Upper lobe of left lung (tissue), 6 donors: ENCODE measurements around the gene ADGRD1. TPM values are rescaled to one million over a fixed set of nuclear protein-coding genes. Genes with fewer than 3 reads are reported as not detected.

ENCODE experiments used
- ATAC-seq, 2 donors: fragments of 200-7000 bp; cut with Tn5 transposase; one replicate each; pipeline ENCODE4 v1.9.1; 2022; ENCODE audit warnings: mild to moderate bottlenecking in 2 of 2, moderate library complexity in 2 of 2; ENCODE audit not compliant: low FRiP score in 2 of 2
- DNase-seq, 2 donors: peaks; one replicate each; pipeline ENCODE4 v3.0.0-alpha.2; 2019 to 2020
- H3K27ac ChIP-seq, 4 donors: fragments of 200-600 bp; sonication (generic); one replicate each; pipeline ENCODE4 v1.5.1; 2016 to 2019
- H3K27me3 ChIP-seq, 4 donors: fragments of 200-600 bp; sonication (generic); one replicate each; pipeline ENCODE4 v1.5.1; 2017 to 2019
- H3K36me3 ChIP-seq, 4 donors: fragments of 200-600 bp; sonication (generic); one replicate each; pipeline ENCODE4 v1.5.1; 2016 to 2019
- H3K4me1 ChIP-seq, 4 donors: fragments of 200-600 bp; sonication (generic); one replicate each; pipeline ENCODE4 v1.5.1; 2018 to 2019
- H3K4me3 ChIP-seq, 4 donors: fragments of 200-600 bp; sonication (generic); one replicate each; pipeline ENCODE4 v1.5.1; 2017 to 2019; ENCODE audit warnings: mild to moderate bottlenecking in 2 of 4, moderate library complexity in 1 of 4
- H3K9me3 ChIP-seq, 4 donors: fragments of 200-600 bp; sonication (generic); one replicate each; pipeline ENCODE4 v1.5.1; 2018 to 2019
- EP300 ChIP-seq, 4 donors: sonication (generic); formaldehyde crosslinking; IDR thresholded peaks; one replicate each; pipeline ENCODE4 v1.5.1; 2017; ENCODE audit warnings: antibody characterized with exemption in 4 of 4, control low read depth in 2 of 4
- POLR2A ChIP-seq, 4 donors: fragments of 450-650 bp; IDR thresholded peaks; one replicate each; pipeline ENCODE4 v1.5.1; 2016 to 2017; ENCODE audit warnings: antibody characterized with exemption in 4 of 4, mild to moderate bottlenecking in 2 of 4
- POLR2AphosphoS5 ChIP-seq, 2 donors: sonication (generic); formaldehyde crosslinking; IDR thresholded peaks; one replicate each; pipeline ENCODE4 v1.5.1; 2017; ENCODE audit warnings: antibody characterized with exemption in 2 of 2
- WGBS, 2 donors: methylation state at CpG; one replicate each; pipeline ENCODE4 v1.1.5; 2017 to 2018; 5-methylcytosine and 5-hydroxymethylcytosine counted together
- total RNA-seq, 6 donors: library from RNA; depleted of rRNA in 4 of 6; stranded (reverse); fragments of >200 nt in 4 of 6; gene quantifications; one replicate each; pipeline versions ENCODE4 v1.1.0 to v1.2.1, GENCODE V29; 2016 to 2021
- TF ChIP-seq, protein P1 (sequence below), 6 experiments: fragments of 450-650 bp in 4 of 6; fragments of 200-600 bp in 2 of 6; sonication (generic) in 2 of 6; IDR thresholded peaks; one replicate each; pipeline ENCODE4 v1.5.1; 2016 to 2019; ENCODE audit warnings: antibody characterized with exemption in 6 of 6
- donor health status: DM: no; HTN: no; CAD: no; lungs with moderate emphysema.
- donor health status: DM: no; HTN: yes; CAD: no; lungs with severe emphysema.

The ADGRD1 gene
- total RNA-seq, 6 donors from 2014 or later, result 84.2 to 124 (median 94.7) TPM

- peak overlapping the region in 1 of 4 donors; percentile 9 for H3K27ac ChIP-seq
- ATAC-seq, result no peak
- H3K36me3 ChIP-seq, result peaks cover 0 to 12% (median 0%) of the 10 kb centered on the region in 4 donors
- no peak for DNase-seq
- H3K27me3 ChIP-seq, result no peaks in the 10 kb centered on the region
- no peak overlapping the region for H3K4me3 ChIP-seq
- peaks cover 10 to 22% (median 13%) of the 10 kb centered on the region in 4 donors for H3K4me1 ChIP-seq
- TF ChIP-seq, protein P1, sequence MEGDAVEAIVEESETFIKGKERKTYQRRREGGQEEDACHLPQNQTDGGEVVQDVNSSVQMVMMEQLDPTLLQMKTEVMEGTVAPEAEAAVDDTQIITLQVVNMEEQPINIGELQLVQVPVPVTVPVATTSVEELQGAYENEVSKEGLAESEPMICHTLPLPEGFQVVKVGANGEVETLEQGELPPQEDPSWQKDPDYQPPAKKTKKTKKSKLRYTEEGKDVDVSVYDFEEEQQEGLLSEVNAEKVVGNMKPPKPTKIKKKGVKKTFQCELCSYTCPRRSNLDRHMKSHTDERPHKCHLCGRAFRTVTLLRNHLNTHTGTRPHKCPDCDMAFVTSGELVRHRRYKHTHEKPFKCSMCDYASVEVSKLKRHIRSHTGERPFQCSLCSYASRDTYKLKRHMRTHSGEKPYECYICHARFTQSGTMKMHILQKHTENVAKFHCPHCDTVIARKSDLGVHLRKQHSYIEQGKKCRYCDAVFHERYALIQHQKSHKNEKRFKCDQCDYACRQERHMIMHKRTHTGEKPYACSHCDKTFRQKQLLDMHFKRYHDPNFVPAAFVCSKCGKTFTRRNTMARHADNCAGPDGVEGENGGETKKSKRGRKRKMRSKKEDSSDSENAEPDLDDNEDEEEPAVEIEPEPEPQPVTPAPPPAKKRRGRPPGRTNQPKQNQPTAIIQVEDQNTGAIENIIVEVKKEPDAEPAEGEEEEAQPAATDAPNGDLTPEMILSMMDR (IDR thresholded peaks at IDR 0.05), result no peak
- TF ChIP-seq EP300 (IDR thresholded peaks at IDR 0.05) (no peak), POLR2A (IDR thresholded peaks at IDR 0.05) (no peak), POLR2AphosphoS5 (IDR thresholded peaks at IDR 0.05) (no peak)
- 93 to 96% methylated on average over 10 to 11 of the region's 12 CpGs for WGBS, 2 donors
- no peaks in the 10 kb centered on the region for H3K9me3 ChIP-seq
Observed at GRCh38 chr12:130981911-130982310, 28.2 kb downstream of the ADGRD1 start.

GRCh38 chr12:130982565-130983225 is 29.0 kb downstream of the ADGRD1 start:
- Histone ChIP-seq H3K27ac (no peak overlapping the region), H3K27me3 (no peaks in the 10 kb centered on the region), H3K4me1 (peaks cover 10 to 22% (median 13%) of the 10 kb centered on the region in 4 donors), H3K36me3 (peaks cover 0 to 11% (median 0%) of the 10 kb centered on the region in 4 donors), H3K9me3 (no peaks in the 10 kb centered on the region), H3K4me3 (no peak overlapping the region)
- TF ChIP-seq, protein P1 (IDR thresholded peaks at IDR 0.05), result no peak
- TF ChIP-seq POLR2A (IDR thresholded peaks at IDR 0.05), result no peak
- 67 to 77% methylated on average over 11 of the region's 11 CpGs for WGBS, 2 donors
- no peak for ATAC-seq
- no peak for DNase-seq

DNA sequence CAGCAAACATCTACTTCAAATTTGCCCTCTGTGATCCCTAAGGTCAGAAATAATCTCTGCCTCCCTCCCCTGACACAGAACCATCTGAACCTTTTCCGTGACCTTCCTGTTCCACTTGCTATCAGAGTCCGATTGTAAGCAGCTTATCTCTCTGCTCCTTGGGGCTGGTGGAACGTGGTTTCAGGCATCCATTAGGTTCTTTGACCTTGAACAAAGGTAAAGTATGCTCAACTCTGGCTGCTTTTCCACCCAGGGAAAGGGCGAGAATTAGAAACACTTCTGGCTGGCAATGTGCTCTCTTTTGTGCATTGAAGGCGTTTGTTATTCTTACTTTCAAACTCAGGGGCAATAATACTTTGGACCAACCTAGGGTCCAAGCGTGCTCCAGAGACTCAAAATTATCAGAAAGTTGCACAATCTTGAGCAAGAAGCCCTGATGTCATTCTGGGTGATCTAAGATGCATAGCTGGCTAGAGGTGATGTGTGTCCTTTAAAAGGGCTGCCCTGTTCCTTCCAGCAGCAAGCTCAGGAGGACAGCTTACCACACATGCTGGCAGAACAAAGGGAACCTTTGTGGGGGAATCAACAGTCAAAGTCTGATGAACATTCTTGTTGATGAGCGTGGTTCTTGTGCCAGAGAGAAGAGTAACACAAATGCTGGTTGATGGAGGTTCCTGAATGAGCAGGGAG is 29.8 kb downstream of the ADGRD1 start:
- TF ChIP-seq, protein P1 (IDR thresholded peaks at IDR 0.05), result no peak
- TF ChIP-seq POLR2A (IDR thresholded peaks at IDR 0.05) (no peak), POLR2AphosphoS5 (IDR thresholded peaks at IDR 0.05) (no peak), EP300 (IDR thresholded peaks at IDR 0.05) (no peak)
- DNase-seq (no peak), ATAC-seq (peak in 1 of 2 donors; percentile 52)
- peaks cover 10 to 22% (median 13%) of the 10 kb centered on the region in 4 donors for H3K4me1 ChIP-seq
- no peaks in the 10 kb centered on the region for H3K27me3 ChIP-seq
- no peaks in the 10 kb centered on the region for H3K9me3 ChIP-seq
- H3K27ac ChIP-seq, result no peak overlapping the region
- H3K36me3 ChIP-seq, result peaks cover 0 to 6% (median 0%) of the 10 kb centered on the region in 4 donors
- no peak overlapping the region for H3K4me3 ChIP-seq
- WGBS, 2 donors, result 71 to 84% methylated on average over 7 of the region's 7 CpGs

DNA sequence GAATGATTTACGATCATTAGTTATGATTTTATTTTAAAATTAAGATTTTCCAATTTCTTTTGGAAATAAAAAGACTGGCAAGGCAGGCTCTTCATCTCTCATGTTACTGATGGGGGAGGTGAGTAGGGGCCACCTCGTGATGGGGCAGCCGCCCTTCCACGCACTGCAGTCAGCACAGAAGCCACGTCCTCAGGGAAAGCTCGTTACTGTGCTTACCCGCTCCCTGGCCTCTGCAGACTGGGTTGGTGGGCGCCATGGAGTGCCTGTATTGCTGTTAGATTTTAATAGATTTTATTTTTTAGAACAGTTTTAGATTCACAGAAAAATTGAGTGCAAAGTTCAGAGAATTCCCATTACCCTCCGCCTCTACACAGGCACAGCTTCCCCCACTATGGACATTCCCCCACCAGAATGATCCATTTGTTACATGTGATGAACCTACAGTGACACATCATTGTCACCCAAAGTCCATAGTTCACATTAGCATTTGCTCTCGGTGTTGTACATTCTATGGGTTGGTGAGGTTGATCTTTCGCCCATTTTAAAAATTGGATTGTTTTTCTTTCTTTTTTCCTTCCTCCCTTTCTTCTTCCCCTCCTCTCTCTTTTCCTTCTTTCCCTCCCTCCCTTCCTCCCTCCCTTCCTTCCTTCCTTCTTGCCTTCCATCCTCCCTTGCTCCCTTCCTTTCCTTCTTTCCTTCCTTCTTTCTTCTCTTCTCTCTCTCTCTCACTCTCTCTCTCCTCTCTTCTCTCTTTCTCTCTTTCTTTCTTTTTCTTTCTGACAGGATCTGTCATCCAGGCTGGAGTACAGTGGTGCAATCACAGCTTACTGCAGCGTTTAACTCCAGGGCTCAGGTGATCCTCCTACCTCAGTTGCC is 30.7 kb downstream of the ADGRD1 start:
- Histone ChIP-seq H3K36me3 (peaks cover 0 to 14% (median 0%) of the 10 kb centered on the region in 4 donors), H3K27me3 (no peaks in the 10 kb centered on the region), H3K9me3 (no peaks in the 10 kb centered on the region), H3K4me3 (no peak overlapping the region), H3K4me1 (peaks cover 10 to 22% (median 13%) of the 10 kb centered on the region in 4 donors), H3K27ac (no peak overlapping the region)
- 88% methylated on average over 12 of the region's 12 CpGs for WGBS, 2 donors
- TF ChIP-seq, protein P1 (IDR thresholded peaks at IDR 0.05), result no peak
- TF ChIP-seq EP300 (IDR thresholded peaks at IDR 0.05), result no peak
- TF ChIP-seq POLR2A (IDR thresholded peaks at IDR 0.05), result no peak
- TF ChIP-seq POLR2AphosphoS5 (IDR thresholded peaks at IDR 0.05), result no peak
- ATAC-seq, result no peak
- no peak for DNase-seq
